DOHH2 (cell line): ENCODE measurements around the gene NEK7.

Source experiments
- H3F3A ChIP-seq: fragments of 200-600 bp; sonication (generic), shearing (Covaris generic); 2 replicates; pipeline ENCODE4 v1.6.0; 2016; ENCODE audit warnings: antibody characterized with exemption, mild to moderate bottlenecking; ENCODE audit not compliant: control insufficient read depth, insufficient read depth
- H3K27ac ChIP-seq: fragments of 200-600 bp; sonication (generic); 2 replicates; pipeline ENCODE4 v1.5.1; 2014; ENCODE audit warnings: low read depth, mild to moderate bottlenecking, low read length, moderate library complexity
- H3K27me3 ChIP-seq: fragments of 200-600 bp; sonication (generic); 2 replicates; pipeline ENCODE4 v1.6.1; 2014; ENCODE audit warnings: mild to moderate bottlenecking, low read length, mixed read lengths; ENCODE audit not compliant: control insufficient read depth
- H3K36me3 ChIP-seq: fragments of 200-600 bp; sonication (generic); 2 replicates; pipeline ENCODE4 v1.6.1; 2014; ENCODE audit warnings: mild to moderate bottlenecking, low read length, moderate library complexity, mixed read lengths; ENCODE audit not compliant: control insufficient read depth
- H3K4me1 ChIP-seq: fragments of 200-600 bp; sonication (generic); 2 replicates; pipeline ENCODE4 v1.6.1; 2014; ENCODE audit warnings: mild to moderate bottlenecking, low read length, mixed read lengths; ENCODE audit not compliant: control insufficient read depth
- H3K4me2 ChIP-seq: fragments of 200-600 bp; sonication (generic); 2 replicates; pipeline ENCODE4 v1.6.0; 2014; ENCODE audit warnings: mild to moderate bottlenecking, low read length, moderate library complexity
- H3K4me3 ChIP-seq: fragments of 200-600 bp; sonication (generic); 2 replicates; pipeline ENCODE4 v1.5.1; 2014; ENCODE audit warnings: mild to moderate bottlenecking, low read length, mixed read lengths
- H3K79me2 ChIP-seq: fragments of 200-600 bp; sonication (generic); 2 replicates; pipeline ENCODE4 v1.6.1; 2014; ENCODE audit warnings: mild to moderate bottlenecking, low read length, mixed read lengths; ENCODE audit not compliant: control insufficient read depth
- H3K9me2 ChIP-seq: fragments of 200-600 bp; sonication (generic); replicated peaks from 2 replicates; pipeline ENCODE4 v1.6.1; 2014; ENCODE audit warnings: mild to moderate bottlenecking, low read length, mixed read lengths; ENCODE audit not compliant: control insufficient read depth
- H3K9me3 ChIP-seq: fragments of 200-600 bp; sonication (generic); 2 replicates; pipeline ENCODE4 v1.6.1; 2014; ENCODE audit warnings: antibody characterized with exemption, low read length, mixed read lengths; ENCODE audit not compliant: control insufficient read depth, insufficient read depth
- H4K20me1 ChIP-seq: fragments of 200-600 bp; sonication (generic); 2 replicates; pipeline ENCODE4 v1.6.0; 2014; ENCODE audit warnings: low read depth, mild to moderate bottlenecking, antibody characterized with exemption, low read length, moderate library complexity; ENCODE audit not compliant: control insufficient read depth, insufficient read depth
- CTCF ChIP-seq: fragments of 200-600 bp; sonication (generic); IDR thresholded peaks from one replicate; pipeline ENCODE4 v1.5.1; 2014; ENCODE audit warnings: antibody characterized with exemption, mild to moderate bottlenecking, low read depth, low read length; ENCODE audit not compliant: poor library complexity, severe bottlenecking
- EZH2phosphoT487 ChIP-seq: fragments of 200-600 bp; sonication (generic); IDR thresholded peaks from 2 replicates; pipeline ENCODE4 v1.6.1; 2017; ENCODE audit warnings: borderline replicate concordance, mild to moderate bottlenecking, antibody characterized with exemption, low read length, moderate library complexity, mixed read lengths

The NEK7 gene

DNA sequence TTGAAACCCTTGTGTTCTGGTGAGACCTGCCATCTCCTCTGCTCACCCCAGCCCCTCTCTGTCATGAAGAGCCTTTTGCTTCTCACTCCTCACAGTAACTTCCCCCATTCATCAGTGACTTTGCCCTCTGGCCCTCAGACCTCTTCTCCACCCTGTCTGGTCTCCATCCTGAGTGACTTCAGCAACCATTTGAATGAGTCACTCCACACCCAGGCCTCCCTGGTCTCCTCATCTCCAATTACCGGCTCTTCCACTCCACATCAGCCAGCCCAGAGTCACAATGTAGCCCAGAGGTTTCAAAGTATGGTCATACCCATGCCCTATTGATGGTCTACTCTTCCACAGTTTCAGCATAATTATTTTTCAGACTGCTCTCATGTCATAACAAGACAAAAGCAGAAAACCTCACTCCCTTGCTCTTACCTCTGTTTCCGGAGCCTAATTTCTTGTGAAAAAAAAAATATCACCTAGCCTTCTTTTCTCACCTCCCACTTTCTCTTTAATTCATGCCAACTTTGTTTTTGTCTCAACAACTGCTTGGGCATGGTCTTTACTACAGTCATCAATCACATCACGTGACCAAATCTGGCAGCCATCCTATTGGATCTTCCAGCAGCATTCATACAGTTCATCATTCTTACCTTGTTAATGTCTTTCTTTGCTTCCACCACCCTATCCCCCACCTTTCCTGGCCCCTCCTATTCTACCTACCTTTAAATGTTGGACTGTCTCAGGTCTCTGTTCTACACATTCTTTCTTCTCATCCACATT, 35.6 kb upstream of the NEK7 start:
- TF ChIP-seq CTCF (no peak), EZH2phosphoT487 (no peak)
- Histone ChIP-seq H3K36me3 (no peaks in the 10 kb centered on the region), H3K4me2 (no peak overlapping the region)

DNA sequence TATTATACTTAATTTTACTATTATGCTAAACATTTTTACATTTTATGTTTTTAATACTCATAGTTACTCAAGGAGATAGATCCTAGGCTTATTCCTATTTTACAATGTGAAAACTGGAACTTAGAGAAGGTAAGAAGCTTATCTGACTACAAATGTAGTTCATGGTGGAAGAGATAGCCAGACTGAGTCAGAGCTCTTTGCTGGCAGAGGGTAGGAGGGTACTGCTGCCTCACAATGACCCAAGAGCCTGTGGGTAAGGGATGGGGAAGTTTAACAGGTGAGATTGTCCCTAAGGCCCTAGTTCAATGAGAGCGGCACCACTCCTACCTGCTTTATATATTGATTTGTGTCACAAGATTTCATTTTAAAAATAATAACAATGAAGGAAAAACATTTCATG, 34.1 kb upstream of the NEK7 start:
- no peaks in the 10 kb centered on the region for H3K4me1 ChIP-seq
- H3K4me3 ChIP-seq: no peak overlapping the region
- H3K9me3 ChIP-seq: no peaks in the 10 kb centered on the region
- H3K27ac ChIP-seq: no peak overlapping the region
- H3K36me3 ChIP-seq: no peaks in the 10 kb centered on the region
- H3F3A ChIP-seq: no peaks in the 10 kb centered on the region
- TF ChIP-seq CTCF (no peak), EZH2phosphoT487 (no peak)
- no peaks in the 10 kb centered on the region for H3K79me2 ChIP-seq
- no peak overlapping the region for H3K4me2 ChIP-seq
- H3K27me3 ChIP-seq: no peaks in the 10 kb centered on the region
- H3K9me2 ChIP-seq: no peaks in the 10 kb centered on the region
- no peaks in the 10 kb centered on the region for H4K20me1 ChIP-seq

More for the DNA sequence above, 35.6 kb upstream of the NEK7 start:
- Histone ChIP-seq H3F3A (no peaks in the 10 kb centered on the region), H3K4me3 (no peak overlapping the region), H3K9me2 (no peaks in the 10 kb centered on the region), H3K9me3 (no peaks in the 10 kb centered on the region), H3K27me3 (no peaks in the 10 kb centered on the region), H3K4me1 (no peaks in the 10 kb centered on the region), H3K27ac (no peak overlapping the region), H4K20me1 (no peaks in the 10 kb centered on the region), H3K79me2 (no peaks in the 10 kb centered on the region)

GRCh38 chr1:198123133-198123532, 33.7 kb upstream of the NEK7 start:
- no peak for TF ChIP-seq CTCF
- TF ChIP-seq EZH2phosphoT487: no peak
- H3K4me2 ChIP-seq: no peak overlapping the region
- no peaks in the 10 kb centered on the region for H3K9me3 ChIP-seq
- no peak overlapping the region for H3K27ac ChIP-seq
- no peaks in the 10 kb centered on the region for H3F3A ChIP-seq
- no peak overlapping the region for H3K4me3 ChIP-seq
- H3K79me2 ChIP-seq: no peaks in the 10 kb centered on the region
- H3K9me2 ChIP-seq: no peaks in the 10 kb centered on the region
- H3K4me1 ChIP-seq: no peaks in the 10 kb centered on the region
- no peaks in the 10 kb centered on the region for H3K36me3 ChIP-seq
- no peaks in the 10 kb centered on the region for H4K20me1 ChIP-seq
- no peaks in the 10 kb centered on the region for H3K27me3 ChIP-seq
